Effector memory CD4-positive, alpha-beta T cell (primary cell): ENCODE measurements around the gene CREB1.

ENCODE experiments used
- DNase-seq, 3 donors: peaks; one replicate each; pipeline ENCODE4 v3.0.0-alpha.2; 2020
- H3K27ac ChIP-seq: 2 replicates; pipeline ENCODE4 v1.7.0; 2013; ENCODE audit warnings: mild to moderate bottlenecking, low read length, moderate library complexity; ENCODE audit not compliant: insufficient read depth, poor library complexity, severe bottlenecking
- H3K27me3 ChIP-seq: replicated peaks from 2 replicates; pipeline ENCODE4 v1.7.0; 2013; ENCODE audit warnings: mild to moderate bottlenecking, low read length; ENCODE audit not compliant: insufficient read depth, control insufficient read depth, poor library complexity, severe bottlenecking
- H3K36me3 ChIP-seq: 2 replicates; pipeline ENCODE4 v1.7.0; 2013; ENCODE audit warnings: mild to moderate bottlenecking, low read length, moderate library complexity; ENCODE audit not compliant: control insufficient read depth, insufficient read depth
- H3K4me1 ChIP-seq: 2 replicates; pipeline ENCODE4 v1.7.0; 2013; ENCODE audit warnings: low read length, mild to moderate bottlenecking; ENCODE audit not compliant: control insufficient read depth, insufficient read depth, poor library complexity, severe bottlenecking
- H3K4me3 ChIP-seq: 2 replicates; pipeline ENCODE4 v1.7.0; 2013; ENCODE audit warnings: low read length, low read depth, mild to moderate bottlenecking; ENCODE audit not compliant: insufficient read depth, poor library complexity, severe bottlenecking
- H3K9me3 ChIP-seq: 2 replicates; pipeline ENCODE4 v1.7.0; 2013; ENCODE audit warnings: mild to moderate bottlenecking, low read length, moderate library complexity; ENCODE audit not compliant: control insufficient read depth

CREB1 gene

GRCh38 chr2:207502577-207503198, 27.1 kb upstream of the CREB1 start:
- Histone ChIP-seq H3K27me3 (no peaks in the 10 kb centered on the region), H3K27ac (no peak overlapping the region), H3K4me3 (no peak overlapping the region), H3K4me1 (peaks cover 4% of the 10 kb centered on the region), H3K36me3 (no peaks in the 10 kb centered on the region), H3K9me3 (no peaks in the 10 kb centered on the region)
- no peak for DNase-seq

- no peaks in the 10 kb centered on the region for H3K9me3 ChIP-seq
- DNase-seq, result no peak
- H3K27ac ChIP-seq, result no peak overlapping the region
Measured at GRCh38 chr2:207503234-207503633, 26.5 kb upstream of the CREB1 start.

GRCh38 chr2:207504513-207505170, 25.1 kb upstream of the CREB1 start:
- Histone ChIP-seq H3K4me3 (no peak overlapping the region), H3K27ac (no peak overlapping the region), H3K9me3 (no peaks in the 10 kb centered on the region), H3K27me3 (no peaks in the 10 kb centered on the region), H3K4me1 (peaks cover 4% of the 10 kb centered on the region), H3K36me3 (no peaks in the 10 kb centered on the region)
- no peak for DNase-seq

More at GRCh38 chr2:207503234-207503633, 26.5 kb upstream of the CREB1 start:
- H3K36me3 ChIP-seq, result no peaks in the 10 kb centered on the region
- H3K4me1 ChIP-seq, result peaks cover 4% of the 10 kb centered on the region
- H3K4me3 ChIP-seq, result no peak overlapping the region
- no peaks in the 10 kb centered on the region for H3K27me3 ChIP-seq

- Histone ChIP-seq H3K27me3 (no peaks in the 10 kb centered on the region), H3K27ac (no peak overlapping the region), H3K4me1 (peaks cover 4% of the 10 kb centered on the region), H3K4me3 (no peak overlapping the region), H3K36me3 (no peaks in the 10 kb centered on the region), H3K9me3 (no peaks in the 10 kb centered on the region)
- DNase-seq, result no peak
Measured at GRCh38 chr2:207505171-207505570, 24.6 kb upstream of the CREB1 start.

- no peak for DNase-seq
- no peaks in the 10 kb centered on the region for H3K36me3 ChIP-seq
- no peaks in the 10 kb centered on the region for H3K9me3 ChIP-seq
- no peak overlapping the region for H3K27ac ChIP-seq
- H3K4me1 ChIP-seq, result peaks cover 4% of the 10 kb centered on the region
- no peak overlapping the region for H3K4me3 ChIP-seq
- H3K27me3 ChIP-seq, result no peaks in the 10 kb centered on the region
Measured at GRCh38 chr2:207505728-207506127, 24.0 kb upstream of the CREB1 start.

- no peak for DNase-seq
- H3K9me3 ChIP-seq, result no peaks in the 10 kb centered on the region
- H3K4me3 ChIP-seq, result no peak overlapping the region
- no peaks in the 10 kb centered on the region for H3K36me3 ChIP-seq
- H3K27me3 ChIP-seq, result no peaks in the 10 kb centered on the region
- H3K27ac ChIP-seq, result no peak overlapping the region
- H3K4me1 ChIP-seq, result peaks cover 4% of the 10 kb centered on the region
Measured at GRCh38 chr2:207506426-207506825, 23.3 kb upstream of the CREB1 start.

GRCh38 chr2:207510148-207510547, 19.6 kb upstream of the CREB1 start:
- no peak for DNase-seq
- H3K36me3 ChIP-seq, result no peaks in the 10 kb centered on the region
- no peaks in the 10 kb centered on the region for H3K9me3 ChIP-seq
- H3K4me3 ChIP-seq, result no peak overlapping the region
- H3K27ac ChIP-seq, result no peak overlapping the region
- peaks cover 4% of the 10 kb centered on the region for H3K4me1 ChIP-seq
- H3K27me3 ChIP-seq, result no peaks in the 10 kb centered on the region

GRCh38 chr2:207511851-207512250, 17.9 kb upstream of the CREB1 start:
- Histone ChIP-seq H3K4me3 (no peak overlapping the region), H3K9me3 (no peaks in the 10 kb centered on the region), H3K4me1 (no peaks in the 10 kb centered on the region), H3K27me3 (no peaks in the 10 kb centered on the region), H3K27ac (no peak overlapping the region), H3K36me3 (no peaks in the 10 kb centered on the region)
- no peak for DNase-seq

GRCh38 chr2:207512356-207512755, 17.4 kb upstream of the CREB1 start:
- no peak for DNase-seq
- no peak overlapping the region for H3K4me3 ChIP-seq

GRCh38 chr2:207513551-207514257, 16.1 kb upstream of the CREB1 start:
- no peak for DNase-seq
- Histone ChIP-seq H3K27me3 (no peaks in the 10 kb centered on the region), H3K4me1 (no peaks in the 10 kb centered on the region), H3K9me3 (no peaks in the 10 kb centered on the region), H3K27ac (no peak overlapping the region), H3K36me3 (no peaks in the 10 kb centered on the region), H3K4me3 (no peak overlapping the region)

More at GRCh38 chr2:207512356-207512755, 17.4 kb upstream of the CREB1 start:
- Histone ChIP-seq H3K27me3 (no peaks in the 10 kb centered on the region), H3K4me1 (no peaks in the 10 kb centered on the region), H3K36me3 (no peaks in the 10 kb centered on the region), H3K27ac (no peak overlapping the region), H3K9me3 (no peaks in the 10 kb centered on the region)
